Measurements from ENCODE around the gene DAZAP2.
A peak's percentile ranks its signal among the peaks of the same experiment; 100 is the strongest.

Gene DAZAP2

GRCh38 chr12:51238510-51239334, at the start of gene DAZAP2:
Gene DAZAP2, plus strand, starts transcription at chr12:51238826. Its CDS starts 82 bp downstream, at chr12:51238908.
- peak; percentile 96 for DNase-seq

- no peak for DNase-seq
These were observed 48.8 kb upstream of the DAZAP2 start for GRCh38 chr12:51189790-51190355.

- no peak for DNase-seq
These were observed 47.8 kb upstream of the DAZAP2 start for GRCh38 chr12:51190820-51191219.

- DNase-seq, result no peak
These were observed 46.9 kb upstream of the DAZAP2 start for GRCh38 chr12:51191516-51192283.

GRCh38 chr12:51192284-51192671, 46.3 kb upstream of the DAZAP2 start:
- DNase-seq, result no peak

GRCh38 chr12:51195841-51196240, 42.8 kb upstream of the DAZAP2 start:
- no peak for DNase-seq

GRCh38 chr12:51196547-51196946, 42.1 kb upstream of the DAZAP2 start:
- no peak for DNase-seq

- no peak for DNase-seq
These were observed 40.7 kb upstream of the DAZAP2 start for GRCh38 chr12:51197736-51198567.

- DNase-seq, result no peak
These were observed 39.9 kb upstream of the DAZAP2 start for GRCh38 chr12:51198568-51199365.

- no peak for DNase-seq
These were observed 39.2 kb upstream of the DAZAP2 start for GRCh38 chr12:51199366-51199945.

GRCh38 chr12:51200156-51200555, 38.5 kb upstream of the DAZAP2 start:
- no peak for DNase-seq

- DNase-seq, result no peak
These were observed 37.8 kb upstream of the DAZAP2 start for GRCh38 chr12:51200806-51201205.

GRCh38 chr12:51202718-51203117, 35.9 kb upstream of the DAZAP2 start:
- no peak for DNase-seq

- DNase-seq, result no peak
These were observed 33.3 kb upstream of the DAZAP2 start for GRCh38 chr12:51205350-51205749.

GRCh38 chr12:51208016-51208660, 30.5 kb upstream of the DAZAP2 start:
- DNase-seq, result no peak

- DNase-seq, result no peak
These were observed 29.4 kb upstream of the DAZAP2 start for GRCh38 chr12:51209259-51209658.

GRCh38 chr12:51210690-51211395, 27.8 kb upstream of the DAZAP2 start:
- no peak for DNase-seq

GRCh38 chr12:51214895-51215294, 23.7 kb upstream of the DAZAP2 start:
- DNase-seq, result no peak

GRCh38 chr12:51216642-51217041, 22.0 kb upstream of the DAZAP2 start:
- DNase-seq, result no peak
